ENCODE data around the gene TUBD1.
"Not testable (repeated sequence)": the region's sequence is repeated elsewhere in the genome, so short reads cannot be mapped to it uniquely, and the experiment has no call there.

- not testable (repeated sequence) for TF ChIP-seq CTCF, POLR2A, EP300 (IDR thresholded peaks at IDR 0.05)
These were observed 38.0 kb upstream of the TUBD1 start for GRCh38 chr17:59930768-59931167.

All from tibial nerve (tissue), 4 donors.